Activated CD8-positive, alpha-beta memory T cell treated with anti-CD3 and anti-CD28 coated beads for 24 hours (primary cell): ENCODE data around the gene USP1.

Experiments
- DNase-seq: peaks from one replicate; pipeline ENCODE4 v3.0.0-alpha.2; 2020

USP1 gene

GRCh38 chr1:62494137-62494536, 57.3 kb downstream of the USP1 start:
- DNase-seq = no peak

- DNase-seq = no peak
These were observed 63.4 kb downstream of the USP1 start for GRCh38 chr1:62500210-62500609.
